ENCODE data around the gene PSIP1.
"Not testable (repeated sequence)": the region's sequence is repeated elsewhere in the genome, so short reads cannot be mapped to it uniquely, and the experiment has no call there.

PSIP1 gene

GRCh38 chr9:15531380-15531779 lies 20.6 kb upstream of the PSIP1 start:
- no peak overlapping the region for H3K4me3 ChIP-seq
- no peaks in the 10 kb centered on the region for H3K9me3 ChIP-seq (ENCODE audit: low read depth, low read length)
- H3K36me3 ChIP-seq (ENCODE audit: insufficient read depth, low read length), result no peaks in the 10 kb centered on the region
- H3K27ac ChIP-seq, result no peak overlapping the region
- TF ChIP-seq FOXP2 (optimal IDR thresholded peaks at IDR 0.05; ENCODE audit: control extremely low read depth, extremely low read length, insufficient read depth) (no peak), POLR2AphosphoS5 (IDR thresholded peaks at IDR 0.05; ENCODE audit: borderline replicate concordance, low read depth, low read length) (no peak), EZH2 (IDR thresholded peaks at IDR 0.05) (no peak)
- DNase-seq (ENCODE audit: low read depth, low spot score), result no peak
- H3K9ac ChIP-seq (ENCODE audit: insufficient read length), result no peak overlapping the region

- TF ChIP-seq FOXP2 (optimal IDR thresholded peaks at IDR 0.05; ENCODE audit: control extremely low read depth, extremely low read length, insufficient read depth) (no peak), POLR2AphosphoS5 (IDR thresholded peaks at IDR 0.05; ENCODE audit: borderline replicate concordance, low read depth, low read length) (no peak), EZH2 (IDR thresholded peaks at IDR 0.05) (no peak)
- no peak for DNase-seq (ENCODE audit: low read depth, low spot score)
- Histone ChIP-seq H3K9me3 (ENCODE audit: low read depth, low read length) (no peaks in the 10 kb centered on the region), H3K27ac (no peak overlapping the region), H3K4me3 (no peak overlapping the region), H3K36me3 (ENCODE audit: insufficient read depth, low read length) (no peaks in the 10 kb centered on the region), H3K9ac (ENCODE audit: insufficient read length) (no peak overlapping the region)
These were observed 19.0 kb upstream of the PSIP1 start for GRCh38 chr9:15529566-15530324.

- not testable (repeated sequence) for H3K27ac ChIP-seq; H3K9ac ChIP-seq (ENCODE audit: insufficient read length); DNase-seq (ENCODE audit: low read depth, low spot score); H3K36me3 ChIP-seq (ENCODE audit: insufficient read depth, low read length); H3K9me3 ChIP-seq (ENCODE audit: low read depth, low read length); H3K4me3 ChIP-seq
These were observed 16.3 kb upstream of the PSIP1 start for GRCh38 chr9:15527035-15527434.

- Histone ChIP-seq H3K4me3 (no peak overlapping the region), H3K27ac (no peak overlapping the region), H3K9ac (ENCODE audit: insufficient read length) (no peak overlapping the region), H3K36me3 (ENCODE audit: insufficient read depth, low read length) (no peaks in the 10 kb centered on the region), H3K9me3 (ENCODE audit: low read depth, low read length) (no peaks in the 10 kb centered on the region)
- TF ChIP-seq EZH2 (IDR thresholded peaks at IDR 0.05) (no peak), POLR2AphosphoS5 (IDR thresholded peaks at IDR 0.05; ENCODE audit: borderline replicate concordance, low read depth, low read length) (no peak), FOXP2 (optimal IDR thresholded peaks at IDR 0.05; ENCODE audit: control extremely low read depth, extremely low read length, insufficient read depth) (no peak)
- no peak for DNase-seq (ENCODE audit: low read depth, low spot score)
These were observed 15.2 kb upstream of the PSIP1 start for GRCh38 chr9:15525958-15526357.

- Histone ChIP-seq H3K4me3 (no peak overlapping the region), H3K27ac (no peak overlapping the region), H3K9ac (ENCODE audit: insufficient read length) (no peak overlapping the region), H3K36me3 (ENCODE audit: insufficient read depth, low read length) (no peaks in the 10 kb centered on the region), H3K9me3 (ENCODE audit: low read depth, low read length) (no peaks in the 10 kb centered on the region)
- TF ChIP-seq EZH2 (IDR thresholded peaks at IDR 0.05) (no peak), POLR2AphosphoS5 (IDR thresholded peaks at IDR 0.05; ENCODE audit: borderline replicate concordance, low read depth, low read length) (no peak), FOXP2 (optimal IDR thresholded peaks at IDR 0.05; ENCODE audit: control extremely low read depth, extremely low read length, insufficient read depth) (no peak)
- DNase-seq (ENCODE audit: low read depth, low spot score), result no peak
These were observed 14.2 kb upstream of the PSIP1 start for GRCh38 chr9:15524845-15525455.

GRCh38 chr9:15522130-15522755 lies 11.5 kb upstream of the PSIP1 start:
- Histone ChIP-seq H3K27ac (no peak overlapping the region), H3K9ac (ENCODE audit: insufficient read length) (no peak overlapping the region), H3K9me3 (ENCODE audit: low read depth, low read length) (no peaks in the 10 kb centered on the region), H3K4me3 (no peak overlapping the region), H3K36me3 (ENCODE audit: insufficient read depth, low read length) (no peaks in the 10 kb centered on the region)
- DNase-seq (ENCODE audit: low read depth, low spot score), result no peak
- no peak for TF ChIP-seq FOXP2 (optimal IDR thresholded peaks at IDR 0.05; ENCODE audit: control extremely low read depth, extremely low read length, insufficient read depth)
- no peak for TF ChIP-seq EZH2 (IDR thresholded peaks at IDR 0.05)
- TF ChIP-seq POLR2AphosphoS5 (IDR thresholded peaks at IDR 0.05; ENCODE audit: borderline replicate concordance, low read depth, low read length), result no peak

- Histone ChIP-seq H3K4me3 (no peak overlapping the region), H3K27ac (no peak overlapping the region), H3K9me3 (ENCODE audit: low read depth, low read length) (no peaks in the 10 kb centered on the region), H3K9ac (ENCODE audit: insufficient read length) (no peak overlapping the region), H3K36me3 (ENCODE audit: insufficient read depth, low read length) (no peaks in the 10 kb centered on the region)
- no peak for DNase-seq (ENCODE audit: low read depth, low spot score)
- TF ChIP-seq EZH2 (IDR thresholded peaks at IDR 0.05) (no peak), FOXP2 (optimal IDR thresholded peaks at IDR 0.05; ENCODE audit: control extremely low read depth, extremely low read length, insufficient read depth) (no peak), POLR2AphosphoS5 (IDR thresholded peaks at IDR 0.05; ENCODE audit: borderline replicate concordance, low read depth, low read length) (no peak)
These were observed 10.5 kb upstream of the PSIP1 start for GRCh38 chr9:15521254-15521653.

GRCh38 chr9:15519831-15520230 lies 9.1 kb upstream of the PSIP1 start:
- no peaks in the 10 kb centered on the region for H3K36me3 ChIP-seq (ENCODE audit: insufficient read depth, low read length)
- no peak overlapping the region for H3K27ac ChIP-seq
- H3K9ac ChIP-seq (ENCODE audit: insufficient read length), result no peak overlapping the region
- DNase-seq (ENCODE audit: low read depth, low spot score), result no peak
- no peaks in the 10 kb centered on the region for H3K9me3 ChIP-seq (ENCODE audit: low read depth, low read length)
- H3K4me3 ChIP-seq, result no peak overlapping the region
- TF ChIP-seq POLR2AphosphoS5 (IDR thresholded peaks at IDR 0.05; ENCODE audit: borderline replicate concordance, low read depth, low read length) (no peak), EZH2 (IDR thresholded peaks at IDR 0.05) (no peak), FOXP2 (optimal IDR thresholded peaks at IDR 0.05; ENCODE audit: control extremely low read depth, extremely low read length, insufficient read depth) (no peak)

All from SK-N-MC (cell line).